SW 1271 (cell line): ENCODE results near the gene IGDCC3.

ENCODE experiments used
- DNase-seq, 2 experiments: peaks; one replicate each; lab custom pipeline; 2025; lab: John Stamatoyannopoulos, UW

The IGDCC3 gene

DNA sequence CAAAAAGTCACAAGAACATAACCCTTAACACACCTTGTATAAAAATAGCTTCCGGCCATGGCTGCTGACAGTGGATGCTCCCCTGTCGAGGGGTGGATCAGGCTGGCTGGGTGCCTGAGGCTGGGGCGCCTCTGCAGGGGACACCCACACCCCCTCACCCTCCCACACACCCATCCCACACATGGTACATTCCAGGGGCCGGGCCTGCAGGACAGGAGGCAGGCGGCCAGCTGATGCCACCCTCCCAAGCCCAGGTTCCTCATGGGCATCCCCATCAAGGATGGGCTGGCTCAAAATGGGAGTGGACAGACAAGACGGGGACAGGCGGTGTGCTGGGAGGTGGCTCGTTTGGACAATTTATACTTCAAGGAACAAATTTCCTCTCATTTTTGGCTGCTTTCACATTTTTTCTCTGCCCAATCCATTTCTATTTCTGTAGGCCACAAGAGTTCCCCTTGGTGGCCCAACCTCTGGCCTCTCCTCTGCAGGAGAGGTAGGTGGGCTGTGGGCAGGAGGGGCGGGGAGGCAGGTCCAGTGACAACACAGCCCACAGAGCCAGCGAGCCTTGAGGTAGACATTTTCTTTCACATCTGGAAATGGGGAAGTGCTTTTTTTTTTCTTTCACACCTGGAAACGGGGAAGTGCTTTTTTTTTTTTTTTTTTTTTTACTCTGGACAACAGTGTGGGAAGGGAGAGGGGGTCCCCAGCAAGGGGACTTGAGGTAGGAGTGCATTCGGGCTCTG is 50.0 kb downstream of the IGDCC3 start:
- DNase-seq: no peak

DNA sequence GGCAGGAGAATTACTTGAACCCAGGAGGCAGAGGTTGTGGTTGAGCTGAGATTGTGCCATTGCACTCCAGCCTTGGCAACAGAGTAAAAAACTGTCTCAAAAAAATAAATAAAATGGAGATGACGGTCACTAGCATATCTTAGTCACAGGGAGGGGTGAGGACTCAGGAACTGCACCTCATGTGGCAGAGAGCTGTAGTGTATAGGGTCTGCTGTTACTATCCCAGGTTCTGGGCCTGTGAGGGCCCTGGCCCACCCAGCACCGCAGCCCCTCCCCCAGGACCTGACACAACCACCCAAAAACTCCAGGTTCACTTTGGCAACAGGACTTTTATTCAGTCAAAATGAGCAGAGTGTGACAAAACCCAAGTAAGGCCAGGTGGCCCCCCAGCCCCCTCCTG is 51.0 kb downstream of the IGDCC3 start:
- DNase-seq: no peak

DNA sequence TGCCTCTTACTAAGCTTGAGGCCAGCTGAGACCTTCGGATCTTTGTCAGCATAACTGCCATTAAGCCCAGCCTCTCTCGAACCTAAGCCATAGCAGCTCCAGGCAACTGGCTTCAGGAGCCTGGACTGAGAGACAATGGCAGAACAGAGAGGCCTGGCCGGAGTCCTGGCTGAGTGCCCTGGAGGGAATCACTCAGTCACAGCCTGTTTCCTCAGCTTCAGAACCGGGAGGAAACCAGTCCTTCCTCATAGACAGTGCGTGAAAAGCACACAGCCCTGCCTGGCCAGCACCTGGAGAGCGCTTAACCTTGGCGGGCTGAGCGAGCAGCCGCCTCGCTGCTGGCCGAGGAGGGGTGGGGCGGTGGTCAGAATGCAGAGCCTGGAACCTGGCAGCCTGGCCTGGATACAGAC is 51.7 kb downstream of the IGDCC3 start:
- DNase-seq: no peak

- no peak for DNase-seq
These were observed 54.7 kb downstream of the IGDCC3 start for GRCh38 chr15:65323071-65323511.

DNA sequence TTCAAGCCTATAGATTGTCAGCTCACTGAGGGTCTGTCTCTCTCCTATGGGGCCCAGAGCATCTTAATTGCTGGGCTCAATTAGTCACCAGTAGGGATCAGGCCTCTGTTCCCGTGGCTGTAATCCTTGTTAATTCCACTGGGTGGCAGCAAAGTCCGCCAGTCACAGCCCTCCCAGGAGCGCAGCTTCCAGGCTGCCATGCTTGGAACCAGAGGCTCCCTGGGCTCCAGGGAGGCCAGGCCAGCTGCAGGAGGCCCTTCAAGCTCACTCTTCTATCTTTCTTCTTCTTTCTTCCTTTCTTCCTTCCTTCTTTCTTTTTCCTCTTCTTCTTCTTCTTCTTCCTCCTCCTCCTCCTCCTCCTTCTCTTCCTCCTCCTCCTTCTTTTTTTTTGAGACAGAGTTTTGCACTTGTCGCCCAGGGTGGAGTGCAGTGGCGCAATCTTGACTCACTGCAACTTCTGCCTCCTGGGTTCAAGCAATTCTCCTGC is 58.9 kb downstream of the IGDCC3 start:
- DNase-seq: peak; percentile 54 to 78

- DNase-seq: no peak
These were observed 65.3 kb downstream of the IGDCC3 start for GRCh38 chr15:65312400-65312916.

- DNase-seq: no peak
These were observed 66.0 kb downstream of the IGDCC3 start for GRCh38 chr15:65311760-65312159.

GRCh38 chr15:65310431-65311137 is 67.2 kb downstream of the IGDCC3 start:
- no peak for DNase-seq

DNA sequence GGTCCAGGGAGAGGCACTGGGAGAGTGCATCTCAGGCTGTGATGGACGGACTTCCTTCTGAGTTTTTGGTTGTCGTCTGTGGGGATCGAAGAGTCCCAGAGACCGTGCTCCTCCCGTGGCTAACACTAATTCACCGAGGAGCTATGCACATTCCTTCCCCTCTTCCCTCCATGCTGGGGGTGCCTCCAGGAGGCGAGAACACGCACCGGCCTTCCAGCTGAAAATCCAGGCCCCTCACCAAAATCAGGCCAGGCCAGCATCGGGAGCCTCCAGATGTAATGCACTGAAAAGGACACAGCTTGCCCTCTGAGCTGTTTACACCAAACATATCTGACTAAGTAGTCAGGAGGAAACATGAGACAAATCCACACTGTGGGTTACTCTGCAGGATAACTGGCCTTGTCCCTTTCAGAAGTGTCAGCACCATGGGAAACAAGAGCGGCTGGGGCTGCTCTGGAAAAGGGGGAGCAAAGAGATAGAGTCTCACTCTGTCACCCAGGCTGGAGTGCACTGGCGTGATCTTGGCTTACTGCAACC is 67.9 kb downstream of the IGDCC3 start:
- DNase-seq: no peak

- no peak for DNase-seq
These were observed 69.8 kb downstream of the IGDCC3 start for GRCh38 chr15:65307978-65308377.

DNA sequence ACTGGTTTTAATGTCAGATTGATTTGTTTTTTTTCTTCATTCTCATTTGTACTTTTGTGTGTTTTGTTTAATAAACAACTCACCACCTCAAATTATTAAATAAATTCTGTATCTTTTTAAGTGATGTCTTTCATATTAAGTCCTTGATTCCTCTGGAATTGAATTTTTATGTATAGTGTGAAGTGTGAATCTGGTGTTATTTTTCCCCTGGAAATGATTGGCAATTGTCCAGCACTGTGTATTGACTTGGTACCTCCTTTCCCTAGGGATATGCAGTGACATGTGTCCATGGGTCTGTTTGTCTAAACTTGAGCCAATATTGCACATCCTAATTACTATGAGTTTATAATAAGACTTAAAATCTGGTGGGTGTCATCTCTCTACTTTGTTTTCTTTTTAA is 71.3 kb downstream of the IGDCC3 start:
- no peak for DNase-seq

GRCh38 chr15:65305776-65306175 is 72.0 kb downstream of the IGDCC3 start:
- DNase-seq: peak; percentile 60 to 82

DNA sequence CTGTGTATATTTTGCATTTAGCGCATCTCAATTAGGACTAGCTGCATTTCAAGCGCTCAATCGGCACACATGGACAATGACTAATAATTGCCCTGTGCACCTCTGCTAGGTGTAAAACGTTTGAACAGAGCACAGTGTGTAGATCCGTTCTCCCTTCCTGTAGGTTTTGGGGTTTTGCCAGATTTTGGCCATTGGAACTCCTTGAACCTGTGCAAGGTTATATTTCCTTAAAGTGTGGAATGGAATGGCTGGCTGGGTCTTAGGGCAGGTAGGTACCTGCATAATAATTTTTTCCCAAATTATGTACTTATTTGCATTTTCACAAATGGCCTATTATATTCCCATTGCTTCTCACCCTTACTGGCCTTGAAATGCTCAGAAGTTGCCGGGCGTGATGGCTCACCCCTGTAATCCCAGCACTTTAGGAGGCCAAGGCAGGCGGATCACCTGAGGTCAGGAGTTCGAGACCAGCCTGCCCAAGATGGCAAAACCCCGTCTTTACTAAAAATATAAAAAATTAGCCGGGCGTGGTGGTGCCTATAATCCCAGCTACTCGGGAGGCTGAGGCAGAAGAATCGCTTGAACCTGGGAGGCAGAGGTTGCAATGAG is 72.5 kb downstream of the IGDCC3 start:
- peak; percentile 100 for DNase-seq

GRCh38 chr15:65304381-65305149 is 73.2 kb downstream of the IGDCC3 start, which contains the start of gene RNU5B-1:
Gene RNU5B-1 (plus strand): TSS chr15:65304677.
- DNase-seq: peak; percentile 100

GRCh38 chr15:65303687-65304380 is 74.0 kb downstream of the IGDCC3 start:
- DNase-seq: peak; percentile 32 to 79

DNA sequence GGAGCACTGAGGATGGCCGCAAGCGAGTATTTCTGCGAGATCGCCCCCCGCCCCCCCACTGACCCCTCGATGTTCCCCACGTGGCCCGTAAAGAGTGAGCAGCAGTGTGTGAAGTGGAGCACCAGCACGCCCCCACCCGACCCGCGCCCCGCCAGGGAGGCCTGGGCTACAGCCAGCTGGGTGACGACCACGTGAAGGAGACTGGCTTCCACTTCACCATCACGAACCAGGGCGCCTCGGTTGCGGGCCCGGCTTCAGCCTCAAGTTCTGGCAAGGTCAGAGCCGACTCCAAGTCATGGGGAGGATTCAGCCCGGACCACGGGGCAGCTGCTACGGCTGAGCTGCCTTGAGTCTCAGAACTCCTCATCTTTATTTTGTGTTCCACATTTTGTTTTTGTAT is 75.7 kb downstream of the IGDCC3 start:
- no peak for DNase-seq

- no peak for DNase-seq
These were observed 76.8 kb downstream of the IGDCC3 start for GRCh38 chr15:65300924-65301441.

GRCh38 chr15:65298731-65299130 is 79.1 kb downstream of the IGDCC3 start:
- DNase-seq: no peak

DNA sequence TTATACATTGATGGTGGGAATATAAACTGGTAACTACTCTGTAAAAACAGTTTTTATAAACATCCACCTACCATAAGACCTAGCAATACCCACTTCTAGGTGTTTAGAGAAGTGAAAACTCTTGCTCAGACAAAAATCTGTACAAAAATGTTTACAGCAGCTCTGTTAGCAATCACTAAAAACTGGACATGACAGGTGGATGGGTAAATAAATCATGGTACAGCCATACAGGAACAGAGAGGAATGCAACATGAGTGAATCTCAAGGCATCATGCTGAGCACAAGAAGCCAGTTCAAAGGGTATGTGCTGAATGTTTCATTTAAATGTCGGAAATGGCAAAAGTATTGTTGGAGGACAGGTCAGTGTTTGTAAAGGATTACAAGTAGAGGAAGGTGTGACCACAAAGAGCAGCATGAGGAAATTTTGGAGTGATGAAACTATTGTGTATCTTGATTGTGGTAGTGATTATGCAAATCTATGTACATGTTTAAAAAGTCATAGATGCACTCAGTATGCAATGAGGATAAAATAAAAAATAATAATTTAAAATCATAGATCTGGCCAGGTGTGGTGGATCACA is 84.8 kb downstream of the IGDCC3 start:
- DNase-seq: no peak

- DNase-seq: no peak
These were observed 87.6 kb downstream of the IGDCC3 start for GRCh38 chr15:65290228-65290627.
